Large intestine (tissue), 3 donors: Measurements from ENCODE around the gene NAT16. TPM values are rescaled to one million over a fixed set of nuclear protein-coding genes. Genes with fewer than 3 reads are reported as not detected.
"Not testable (repeated sequence)": the region's sequence is repeated elsewhere in the genome, so short reads cannot be mapped to it uniquely, and the experiment has no call there.

Source experiments
- DNase-seq, 2 donors: peaks; one replicate each; pipeline versions ENCODE4 v3.0.0 to v3.0.0-alpha.2; 2013
- H3K27ac ChIP-seq: one replicate; pipeline ENCODE4 v1.5.1; 2013; ENCODE audit warnings: low read length
- H3K27me3 ChIP-seq: 2 replicates; pipeline ENCODE4 v1.6.1; 2013; ENCODE audit warnings: low read length; ENCODE audit not compliant: control insufficient read depth, insufficient read depth
- H3K36me3 ChIP-seq: 2 replicates; pipeline ENCODE4 v1.6.1; 2013; ENCODE audit warnings: low read length; ENCODE audit not compliant: control insufficient read depth, insufficient read depth
- H3K4me1 ChIP-seq: one replicate; pipeline ENCODE4 v1.6.1; 2013; ENCODE audit warnings: low read length; ENCODE audit not compliant: control insufficient read depth, insufficient read depth
- H3K4me3 ChIP-seq: one replicate; pipeline ENCODE4 v1.5.1; 2013; ENCODE audit warnings: low read length
- H3K9me3 ChIP-seq: one replicate; pipeline ENCODE4 v1.6.1; 2013; ENCODE audit warnings: mild to moderate bottlenecking, low read depth, low read length, moderate library complexity; ENCODE audit not compliant: control insufficient read depth
- WGBS: methylation state at CpG from one replicate; pipeline ENCODE4 v1.1.5; 2013; ENCODE audit warnings: low lambda C conversion rate; ENCODE audit not compliant: insufficient coverage; 5-methylcytosine and 5-hydroxymethylcytosine counted together
- polyA plus RNA-seq: library from polyadenylated mRNA; unstranded; fragments of 120-200 nt; gene quantifications from one replicate; pipeline ENCODE4 v1.2.1, GENCODE V29; 2013

Gene NAT16
- polyA plus RNA-seq, 1 donor, result 0.21 TPM

DNA sequence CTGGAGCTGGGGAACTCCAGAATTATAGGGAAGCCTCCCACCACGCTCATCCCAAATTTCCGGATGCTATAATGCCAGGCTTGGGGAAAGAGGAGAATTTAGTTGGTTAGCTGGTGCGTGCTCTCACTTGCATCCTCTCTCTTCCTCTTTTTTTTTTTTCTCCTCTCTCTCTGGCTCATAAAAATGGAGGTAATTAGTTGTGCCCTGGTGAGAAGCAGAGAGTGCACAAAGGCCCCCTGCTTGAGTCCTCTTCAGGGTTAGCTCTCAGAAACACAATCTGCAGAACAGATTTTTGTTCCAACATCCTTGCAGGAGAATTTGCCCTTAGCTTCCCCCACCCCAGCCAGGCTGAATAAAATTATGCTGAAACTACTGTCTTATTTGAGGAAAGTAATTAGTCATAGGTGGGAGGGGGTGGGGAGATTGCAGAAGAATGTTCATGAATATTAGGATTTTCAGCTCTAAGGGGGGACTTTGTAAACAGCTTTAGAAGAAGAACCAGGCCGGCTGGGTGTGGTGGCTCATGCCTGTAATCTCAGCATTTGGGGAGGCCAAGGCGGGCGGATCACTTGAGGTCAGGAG is 45.6 kb downstream of the NAT16 start:
- Histone ChIP-seq H3K4me1 (peaks cover 6% of the 10 kb centered on the region), H3K27ac (no peak overlapping the region), H3K9me3 (peaks cover 27% of the 10 kb centered on the region), H3K27me3 (peaks cover 29% of the 10 kb centered on the region), H3K36me3 (no peaks in the 10 kb centered on the region), H3K4me3 (no peak overlapping the region)
- WGBS, result 100% methylated on average over 1 of the region's 6 CpGs
- no peak for DNase-seq

DNA sequence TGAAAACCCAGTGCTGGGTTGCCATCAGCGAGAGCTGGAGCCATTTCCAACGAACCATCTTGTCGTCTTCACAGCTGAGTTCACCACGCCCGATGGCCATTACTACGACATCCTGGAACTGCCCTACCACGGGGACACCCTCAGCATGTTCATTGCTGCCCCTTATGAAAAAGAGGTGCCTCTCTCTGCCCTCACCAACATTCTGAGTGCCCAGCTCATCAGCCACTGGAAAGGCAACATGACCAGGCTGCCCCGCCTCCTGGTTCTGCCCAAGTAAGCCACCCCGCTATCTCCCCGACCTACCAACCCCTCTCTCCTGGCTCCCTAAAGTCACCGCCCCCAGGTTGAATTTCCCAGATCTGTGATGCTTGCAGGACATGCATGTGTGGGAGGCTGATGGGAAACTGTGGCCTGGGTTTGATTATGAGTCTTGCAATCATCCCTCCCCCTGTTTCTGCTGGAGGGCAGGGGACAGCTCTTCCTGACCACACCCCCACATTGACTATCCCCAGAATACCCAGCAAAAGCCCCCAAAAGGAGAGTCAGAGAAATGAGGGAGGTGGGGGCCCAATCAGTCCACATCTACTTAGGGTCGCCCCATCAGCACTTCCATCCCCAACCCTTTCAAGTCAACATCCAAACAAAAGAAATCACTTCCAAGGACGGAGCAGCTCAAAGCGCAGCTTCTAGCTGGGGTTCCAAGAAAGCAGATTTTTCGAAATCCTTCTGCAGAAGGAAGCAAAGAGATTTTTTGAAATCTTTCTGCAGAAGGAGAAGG is 46.3 kb downstream of the NAT16 start:
- H3K27me3 ChIP-seq, result peaks cover 29% of the 10 kb centered on the region
- no peak overlapping the region for H3K27ac ChIP-seq
- H3K36me3 ChIP-seq, result no peaks in the 10 kb centered on the region
- no peak for DNase-seq
- no CpG with 5 or more reads among the region's 15 CpGs for WGBS
- peaks cover 27% of the 10 kb centered on the region for H3K9me3 ChIP-seq
- peaks cover 6% of the 10 kb centered on the region for H3K4me1 ChIP-seq
- no peak overlapping the region for H3K4me3 ChIP-seq

DNA sequence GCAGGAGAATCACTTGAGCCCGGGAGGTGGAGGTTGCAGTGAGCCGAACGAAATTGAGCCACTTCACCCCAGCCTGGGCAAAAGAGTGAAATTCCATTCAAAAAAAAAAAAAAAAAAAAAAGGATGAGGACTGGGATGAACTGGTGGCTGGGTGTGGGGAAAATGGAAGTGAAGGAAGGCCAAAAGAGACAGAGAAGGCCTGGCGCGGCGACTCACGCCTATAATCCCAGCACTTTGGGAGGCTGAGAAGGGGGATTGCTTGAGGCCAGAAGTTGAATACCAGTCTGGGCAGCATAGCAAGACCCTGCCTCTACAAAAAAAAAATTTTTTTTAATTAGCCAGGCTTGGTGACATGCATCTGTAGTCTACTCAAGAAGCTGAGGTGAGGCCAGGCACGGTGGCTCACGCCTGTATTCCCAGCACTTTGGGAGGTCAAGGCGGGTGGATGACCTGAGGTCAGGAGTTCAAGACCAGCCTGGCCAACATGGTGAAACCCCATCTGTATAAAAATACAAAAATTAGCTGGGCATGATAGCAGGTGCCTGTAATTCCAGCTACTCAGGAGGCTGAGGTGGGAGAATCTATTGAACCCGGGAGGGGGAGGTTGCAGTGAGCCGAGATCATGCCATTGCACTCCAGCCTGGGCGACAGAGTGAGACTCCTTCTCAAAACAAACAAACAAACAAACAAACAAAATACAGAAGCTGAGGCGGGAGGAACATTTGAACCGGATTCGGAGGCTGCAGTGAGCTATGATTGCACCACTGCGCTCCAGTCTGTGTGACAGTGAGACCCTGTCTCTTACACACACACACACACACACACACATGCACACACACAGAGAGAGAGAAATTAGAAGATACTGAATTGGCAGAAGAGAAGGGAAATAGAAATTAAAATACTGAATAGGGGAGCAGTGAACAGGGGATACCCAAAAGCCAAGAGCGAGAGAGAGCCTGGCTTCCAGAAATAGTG is 47.2 kb downstream of the NAT16 start:
- not testable (repeated sequence) for H3K4me3 ChIP-seq, DNase-seq, H3K36me3 ChIP-seq, H3K27ac ChIP-seq, H3K4me1 ChIP-seq
- WGBS, result 100% methylated on average over 2 of the region's 18 CpGs
- Histone ChIP-seq H3K9me3 (peaks cover 23% of the 10 kb centered on the region), H3K27me3 (peaks cover 32% of the 10 kb centered on the region)

DNA sequence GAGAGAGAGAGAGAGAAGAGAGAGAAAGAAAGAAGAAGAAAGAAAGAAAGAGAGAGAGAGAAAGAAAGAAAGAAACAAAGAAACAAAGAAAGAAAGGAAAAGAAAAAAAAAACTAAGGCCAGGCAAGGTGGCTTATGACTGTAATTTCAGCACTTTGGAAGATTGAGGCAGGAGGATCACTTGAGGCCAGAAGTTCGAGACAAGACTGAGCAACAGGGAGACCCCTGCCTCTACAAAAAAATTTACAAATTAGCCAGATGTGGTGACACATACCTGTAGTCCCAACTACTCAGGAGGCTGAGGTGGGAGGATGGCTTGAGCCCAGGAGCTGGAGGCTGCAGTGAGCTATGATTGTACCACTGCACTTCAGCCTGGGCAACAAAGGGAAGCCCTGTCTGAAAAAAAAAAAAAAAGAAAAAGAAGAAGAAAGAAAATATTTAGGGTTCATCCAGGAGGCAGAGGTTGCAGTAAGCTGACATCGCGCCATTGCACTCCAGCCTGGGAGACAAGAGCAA is 50.4 kb downstream of the NAT16 start:
- H3K36me3 ChIP-seq, result no peaks in the 10 kb centered on the region
- WGBS, result no CpG with 5 or more reads among the region's 3 CpGs
- peaks cover 14% of the 10 kb centered on the region for H3K4me1 ChIP-seq
- H3K27me3 ChIP-seq, result peaks cover 38% of the 10 kb centered on the region
- peaks cover 10% of the 10 kb centered on the region for H3K9me3 ChIP-seq
- H3K27ac ChIP-seq, result no peak overlapping the region
- H3K4me3 ChIP-seq, result no peak overlapping the region
- DNase-seq, result no peak

DNA sequence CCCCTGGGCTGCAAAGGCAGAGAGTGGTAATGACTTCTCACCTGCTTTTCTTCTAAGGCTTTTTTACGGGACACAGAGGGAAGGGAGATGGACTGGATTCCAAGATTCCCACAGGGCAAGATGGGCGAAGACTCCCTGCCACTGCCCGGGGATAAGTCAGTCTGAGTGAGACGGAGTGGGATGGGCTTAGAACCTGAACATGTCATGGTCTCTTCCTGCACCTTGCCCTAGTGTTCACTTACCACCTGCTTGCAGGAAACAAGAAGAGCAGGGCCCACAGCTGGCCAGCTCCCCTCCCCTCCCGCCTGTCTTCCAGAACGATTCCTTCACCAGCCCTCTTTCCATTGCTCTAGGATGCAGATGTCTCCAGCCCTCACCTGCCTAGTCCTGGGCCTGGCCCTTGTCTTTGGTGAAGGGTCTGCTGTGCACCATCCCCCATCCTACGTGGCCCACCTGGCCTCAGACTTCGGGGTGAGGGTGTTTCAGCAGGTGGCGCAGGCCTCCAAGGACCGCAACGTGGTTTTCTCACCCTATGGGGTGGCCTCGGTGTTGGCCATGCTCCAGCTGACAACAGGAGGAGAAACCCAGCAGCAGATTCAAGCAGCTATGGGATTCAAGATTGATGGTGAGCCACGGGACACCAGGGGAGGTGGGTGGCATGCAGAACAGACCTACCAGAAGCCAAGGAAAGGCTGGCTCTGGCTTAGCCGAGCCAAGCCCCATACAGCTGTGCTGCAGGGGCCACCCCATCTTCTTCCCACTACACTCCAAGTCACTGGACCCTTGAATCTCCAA is 51.9 kb downstream of the NAT16 start:
- WGBS, result no CpG with 5 or more reads among the region's 14 CpGs
- H3K4me3 ChIP-seq, result no peak overlapping the region
- peaks cover 14% of the 10 kb centered on the region for H3K4me1 ChIP-seq
- peaks cover 8% of the 10 kb centered on the region for H3K9me3 ChIP-seq
- peak in 1 of 2 donors; percentile 53 for DNase-seq
- H3K27me3 ChIP-seq, result peaks cover 27% of the 10 kb centered on the region
- no peaks in the 10 kb centered on the region for H3K36me3 ChIP-seq
- H3K27ac ChIP-seq, result no peak overlapping the region

DNA sequence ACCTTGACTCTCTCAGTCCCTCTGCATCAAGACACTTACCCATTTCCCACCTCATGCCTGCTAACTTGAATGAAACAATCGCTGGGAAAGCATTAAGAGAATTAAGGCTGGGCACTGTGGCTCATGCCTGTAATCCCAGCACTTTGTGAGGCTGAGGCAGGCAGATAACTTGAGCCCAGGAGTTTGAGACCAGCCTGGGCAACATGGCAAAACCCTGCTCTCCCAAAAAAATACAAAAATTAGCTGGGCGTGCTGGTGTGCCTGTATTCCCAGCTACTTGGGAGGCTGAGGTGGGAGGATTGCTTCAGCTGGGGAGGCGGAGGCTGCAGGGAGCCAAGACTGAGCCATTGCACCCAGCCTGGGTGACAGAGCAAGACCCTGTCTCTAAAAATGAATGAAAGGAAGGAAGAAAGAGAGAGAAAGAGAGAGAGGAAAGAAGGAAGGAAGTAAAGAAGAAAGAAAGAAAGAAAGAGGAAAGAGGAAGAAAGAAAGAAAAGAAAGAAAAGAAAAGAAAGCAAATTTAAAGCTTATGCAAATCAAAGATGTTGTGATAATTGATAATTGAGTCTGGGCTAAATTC is 52.5 kb downstream of the NAT16 start:
- Histone ChIP-seq H3K4me1 (peaks cover 18% of the 10 kb centered on the region), H3K4me3 (no peak overlapping the region), H3K27me3 (peaks cover 31% of the 10 kb centered on the region), H3K36me3 (no peaks in the 10 kb centered on the region), H3K27ac (no peak overlapping the region), H3K9me3 (peaks cover 8% of the 10 kb centered on the region)
- 90% methylated on average over 2 of the region's 3 CpGs for WGBS
- no peak for DNase-seq

DNA sequence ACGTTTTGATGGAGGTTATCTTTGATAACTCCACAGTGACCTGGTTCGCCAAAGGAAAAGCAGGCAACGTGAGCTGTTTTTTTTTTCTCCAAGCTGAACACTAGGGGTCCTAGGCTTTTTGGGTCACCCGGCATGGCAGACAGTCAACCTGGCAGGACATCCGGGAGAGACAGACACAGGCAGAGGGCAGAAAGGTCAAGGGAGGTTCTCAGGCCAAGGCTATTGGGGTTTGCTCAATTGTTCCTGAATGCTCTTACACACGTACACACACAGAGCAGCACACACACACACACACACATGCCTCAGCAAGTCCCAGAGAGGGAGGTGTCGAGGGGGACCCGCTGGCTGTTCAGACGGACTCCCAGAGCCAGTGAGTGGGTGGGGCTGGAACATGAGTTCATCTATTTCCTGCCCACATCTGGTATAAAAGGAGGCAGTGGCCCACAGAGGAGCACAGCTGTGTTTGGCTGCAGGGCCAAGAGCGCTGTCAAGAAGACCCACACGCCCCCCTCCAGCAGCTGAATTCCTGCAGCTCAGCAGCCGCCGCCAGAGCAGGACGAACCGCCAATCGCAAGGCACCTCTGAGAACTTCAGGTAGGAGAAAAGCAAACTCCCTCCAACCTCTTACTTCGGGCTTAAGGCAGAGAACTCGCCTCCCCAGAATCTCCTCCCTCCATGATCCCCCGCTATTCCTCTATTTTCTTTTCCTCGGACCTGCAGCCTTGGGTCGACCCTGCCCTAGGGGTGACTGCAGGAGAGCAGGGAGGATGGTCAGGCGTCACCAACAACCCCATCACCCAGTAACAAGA is 53.2 kb downstream of the NAT16 start, which contains the start of gene SERPINE1:
SERPINE1 (plus strand) TSS at position 454 of the 809 bp plus-strand sequence. CDS start 1,290 bp downstream, outside the sequence.
- H3K27ac ChIP-seq, result peak within 1 kb of the TSS; percentile 9
- no peaks in the 10 kb centered on the region for H3K36me3 ChIP-seq
- H3K4me1 ChIP-seq, result peaks cover 25% of the 10 kb centered on the region
- H3K9me3 ChIP-seq, result peaks cover 8% of the 10 kb centered on the region
- peak; percentile 80 to 86 for DNase-seq
- WGBS, result no CpG with 5 or more reads among the region's 22 CpGs
- no peak within 1 kb of the TSS for H3K4me3 ChIP-seq
- H3K27me3 ChIP-seq, result peaks cover 28% of the 10 kb centered on the region

DNA sequence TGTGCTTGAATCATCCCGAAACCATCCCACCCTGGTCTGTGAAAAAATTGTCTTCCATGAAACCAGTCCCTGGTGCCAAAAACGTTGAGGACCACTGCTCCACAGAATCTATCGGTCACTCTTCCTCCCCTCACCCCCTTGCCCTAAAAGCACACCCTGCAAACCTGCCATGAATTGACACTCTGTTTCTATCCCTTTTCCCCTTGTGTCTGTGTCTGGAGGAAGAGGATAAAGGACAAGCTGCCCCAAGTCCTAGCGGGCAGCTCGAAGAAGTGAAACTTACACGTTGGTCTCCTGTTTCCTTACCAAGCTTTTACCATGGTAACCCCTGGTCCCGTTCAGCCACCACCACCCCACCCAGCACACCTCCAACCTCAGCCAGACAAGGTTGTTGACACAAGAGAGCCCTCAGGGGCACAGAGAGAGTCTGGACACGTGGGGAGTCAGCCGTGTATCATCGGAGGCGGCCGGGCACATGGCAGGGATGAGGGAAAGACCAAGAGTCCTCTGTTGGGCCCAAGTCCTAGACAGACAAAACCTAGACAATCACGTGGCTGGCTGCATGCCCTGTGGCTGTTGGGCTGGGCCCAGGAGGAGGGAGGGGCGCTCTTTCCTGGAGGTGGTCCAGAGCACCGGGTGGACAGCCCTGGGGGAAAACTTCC is 54.0 kb downstream of the NAT16 start:
- peaks cover 29% of the 10 kb centered on the region for H3K4me1 ChIP-seq
- DNase-seq, result peak in 1 of 2 donors; percentile 76
- peaks cover 6% of the 10 kb centered on the region for H3K9me3 ChIP-seq
- H3K4me3 ChIP-seq, result no peak overlapping the region
- H3K27me3 ChIP-seq, result peaks cover 31% of the 10 kb centered on the region
- H3K27ac ChIP-seq, result peak overlapping the region; percentile 9
- no peaks in the 10 kb centered on the region for H3K36me3 ChIP-seq
- WGBS, result 100% methylated on average over 1 of the region's 15 CpGs
